ENCODE data around the gene AKT3. TPM values are rescaled to one million over a fixed set of nuclear protein-coding genes. Genes with fewer than 3 reads are reported as not detected.

AKT3 gene
- total RNA-seq, 3 donors from 2014 or later (not counting 1 experiment from before 2014, with no cell fraction given) = 135 to 157 (median 136) TPM

GRCh38 chr1:243443557-243443956, 406.5 kb downstream of the AKT3 start:
- intact Hi-C loops (cut with micrococcal nuclease) = no loop called here
- Mint-ChIP-seq H3K27me3 (ENCODE audit: low read depth in 2 of 2) (no peaks in the 10 kb centered on the region), H3K27ac (no peak overlapping the region), H3K36me3 (no peaks in the 10 kb centered on the region), H3K4me3 (no peak overlapping the region), H3K4me1 (peaks cover 5 to 15% of the 10 kb centered on the region in 2 donors), H3K9me3 (no peaks in the 10 kb centered on the region)
- 53% methylated on average over 4 of the region's 4 CpGs for WGBS (ENCODE audit: insufficient coverage)
- Histone ChIP-seq H3K9me3 (ENCODE audit: control insufficient read depth, insufficient read depth, low read length) (no peaks in the 10 kb centered on the region), H3K27ac (ENCODE audit: low read length) (no peak overlapping the region), H3K27me3 (ENCODE audit: control insufficient read depth, insufficient read depth, low read length) (no peaks in the 10 kb centered on the region), H3K36me3 (ENCODE audit: control insufficient read depth, insufficient read depth, low read length) (no peaks in the 10 kb centered on the region), H3K4me1 (ENCODE audit: control insufficient read depth, insufficient read depth, low read length) (peaks cover 3% of the 10 kb centered on the region), H3K4me3 (ENCODE audit: low read length) (no peak overlapping the region)
- ATAC-seq = no peak
- DNase-seq = no peak
- TF ChIP-seq CTCF (IDR thresholded peaks at IDR 0.05) = no peak

- no peaks in the 10 kb centered on the region for H3K27me3 Mint-ChIP-seq (ENCODE audit: low read depth in 2 of 2)
- H3K27ac ChIP-seq (ENCODE audit: low read length) = no peak overlapping the region
- no peaks in the 10 kb centered on the region for H3K27me3 ChIP-seq (ENCODE audit: control insufficient read depth, insufficient read depth, low read length)
- no peak overlapping the region for H3K4me3 Mint-ChIP-seq
- DNase-seq (no peak), ATAC-seq (no peak)
- no peaks in the 10 kb centered on the region for H3K36me3 Mint-ChIP-seq
- no peak for TF ChIP-seq CTCF (IDR thresholded peaks at IDR 0.05)
- H3K9me3 Mint-ChIP-seq = no peaks in the 10 kb centered on the region
- H3K4me3 ChIP-seq (ENCODE audit: low read length) = no peak overlapping the region
- H3K36me3 ChIP-seq (ENCODE audit: control insufficient read depth, insufficient read depth, low read length) = no peaks in the 10 kb centered on the region
- peaks cover 0 to 5% of the 10 kb centered on the region in 2 donors for H3K4me1 Mint-ChIP-seq
- H3K9me3 ChIP-seq (ENCODE audit: control insufficient read depth, insufficient read depth, low read length) = no peaks in the 10 kb centered on the region
- intact Hi-C loops (cut with micrococcal nuclease) = no loop called here
- no peak overlapping the region for H3K27ac Mint-ChIP-seq
- H3K4me1 ChIP-seq (ENCODE audit: control insufficient read depth, insufficient read depth, low read length) = no peaks in the 10 kb centered on the region
Measured at GRCh38 chr1:243441601-243442000, 408.4 kb downstream of the AKT3 start.

- Histone ChIP-seq H3K36me3 (ENCODE audit: control insufficient read depth, insufficient read depth, low read length) (no peaks in the 10 kb centered on the region), H3K27me3 (ENCODE audit: control insufficient read depth, insufficient read depth, low read length) (no peaks in the 10 kb centered on the region), H3K4me1 (ENCODE audit: control insufficient read depth, insufficient read depth, low read length) (no peaks in the 10 kb centered on the region), H3K27ac (ENCODE audit: low read length) (no peak overlapping the region), H3K9me3 (ENCODE audit: control insufficient read depth, insufficient read depth, low read length) (no peaks in the 10 kb centered on the region), H3K4me3 (ENCODE audit: low read length) (no peak overlapping the region)
- no peak for DNase-seq
- TF ChIP-seq CTCF (IDR thresholded peaks at IDR 0.05) = no peak
- Mint-ChIP-seq H3K4me3 (no peak overlapping the region), H3K27me3 (ENCODE audit: low read depth in 2 of 2) (no peaks in the 10 kb centered on the region), H3K27ac (no peak overlapping the region), H3K9me3 (no peaks in the 10 kb centered on the region), H3K4me1 (peaks cover 0 to 5% of the 10 kb centered on the region in 2 donors), H3K36me3 (no peaks in the 10 kb centered on the region)
- intact Hi-C loops (cut with micrococcal nuclease) = no loop called here
- no peak for ATAC-seq
- 93% methylated on average over 2 of the region's 2 CpGs for WGBS (ENCODE audit: insufficient coverage)
Measured at GRCh38 chr1:243440406-243440805, 409.6 kb downstream of the AKT3 start.

GRCh38 chr1:243438815-243439214, 411.2 kb downstream of the AKT3 start:
- H3K27ac ChIP-seq (ENCODE audit: low read length) = no peak overlapping the region
- no peaks in the 10 kb centered on the region for H3K27me3 Mint-ChIP-seq (ENCODE audit: low read depth in 2 of 2)
- no peaks in the 10 kb centered on the region for H3K9me3 ChIP-seq (ENCODE audit: control insufficient read depth, insufficient read depth, low read length)
- H3K4me3 Mint-ChIP-seq = no peak overlapping the region
- H3K4me1 Mint-ChIP-seq = peaks cover 0 to 5% of the 10 kb centered on the region in 2 donors
- no peak overlapping the region for H3K27ac Mint-ChIP-seq
- H3K36me3 Mint-ChIP-seq = no peaks in the 10 kb centered on the region
- no peaks in the 10 kb centered on the region for H3K9me3 Mint-ChIP-seq
- no peak for TF ChIP-seq CTCF (IDR thresholded peaks at IDR 0.05)
- no peaks in the 10 kb centered on the region for H3K36me3 ChIP-seq (ENCODE audit: control insufficient read depth, insufficient read depth, low read length)
- DNase-seq = no peak
- H3K4me3 ChIP-seq (ENCODE audit: low read length) = no peak overlapping the region
- no peak for ATAC-seq
- H3K4me1 ChIP-seq (ENCODE audit: control insufficient read depth, insufficient read depth, low read length) = no peaks in the 10 kb centered on the region
- 100% methylated on average over 1 of the region's 2 CpGs for WGBS (ENCODE audit: insufficient coverage)
- intact Hi-C loops (cut with micrococcal nuclease) = no loop called here
- H3K27me3 ChIP-seq (ENCODE audit: control insufficient read depth, insufficient read depth, low read length) = no peaks in the 10 kb centered on the region
